ENCODE measurements around the gene KRT81.
"Not testable (repeated sequence)": the region's sequence is repeated elsewhere in the genome, so short reads cannot be mapped to it uniquely, and the experiment has no call there.

Gene KRT81

GRCh38 chr12:52318241-52318990, 27.1 kb upstream of the KRT81 start:
- FAIRE-seq (no peak), DNase-seq (ENCODE audit: insufficient read length, low spot score) (no peak)

GRCh38 chr12:52317468-52318052, 26.2 kb upstream of the KRT81 start:
- DNase-seq (ENCODE audit: insufficient read length, low spot score) (no peak), FAIRE-seq (no peak)

- no peak for FAIRE-seq
- no peak for DNase-seq (ENCODE audit: insufficient read length, low spot score)
Observed at GRCh38 chr12:52316701-52317100, 25.4 kb upstream of the KRT81 start.

- FAIRE-seq = no peak
- DNase-seq (ENCODE audit: insufficient read length, low spot score) = no peak
Observed at GRCh38 chr12:52316290-52316689, 25.0 kb upstream of the KRT81 start.

- FAIRE-seq; DNase-seq (ENCODE audit: insufficient read length, low spot score): not testable (repeated sequence)
Observed at GRCh38 chr12:52315721-52316120, 24.4 kb upstream of the KRT81 start.

GRCh38 chr12:52314511-52314910, 23.2 kb upstream of the KRT81 start:
- DNase-seq (ENCODE audit: insufficient read length, low spot score) (no peak), FAIRE-seq (no peak)

- DNase-seq (ENCODE audit: insufficient read length, low spot score) (no peak), FAIRE-seq (no peak)
Observed at GRCh38 chr12:52313926-52314325, 22.6 kb upstream of the KRT81 start.

GRCh38 chr12:52313461-52313860, 22.1 kb upstream of the KRT81 start:
- FAIRE-seq = no peak
- DNase-seq (ENCODE audit: insufficient read length, low spot score) = no peak

GRCh38 chr12:52312086-52312485, 20.8 kb upstream of the KRT81 start:
- DNase-seq (ENCODE audit: insufficient read length, low spot score) (no peak), FAIRE-seq (no peak)

GRCh38 chr12:52311285-52311648, 19.9 kb upstream of the KRT81 start:
- DNase-seq (ENCODE audit: insufficient read length, low spot score) = no peak
- no peak for FAIRE-seq

- FAIRE-seq = no peak
- DNase-seq (ENCODE audit: insufficient read length, low spot score) = no peak
Observed at GRCh38 chr12:52310622-52311284, 19.4 kb upstream of the KRT81 start.

- FAIRE-seq (no peak), DNase-seq (ENCODE audit: insufficient read length, low spot score) (no peak)
Observed at GRCh38 chr12:52308806-52309425, 17.6 kb upstream of the KRT81 start.

- no peak for FAIRE-seq
- DNase-seq (ENCODE audit: insufficient read length, low spot score) = no peak
Observed at GRCh38 chr12:52307836-52308805, 16.8 kb upstream of the KRT81 start.

GRCh38 chr12:52306731-52307130, 15.4 kb upstream of the KRT81 start:
- no peak for FAIRE-seq
- DNase-seq (ENCODE audit: insufficient read length, low spot score) = no peak

GRCh38 chr12:52305921-52306705, 14.8 kb upstream of the KRT81 start:
- FAIRE-seq (no peak), DNase-seq (ENCODE audit: insufficient read length, low spot score) (no peak)

GRCh38 chr12:52304941-52305411, 13.6 kb upstream of the KRT81 start:
- FAIRE-seq = peak; percentile 88
- not testable (repeated sequence) for DNase-seq (ENCODE audit: insufficient read length, low spot score)

GRCh38 chr12:52302242-52302914, 11.0 kb upstream of the KRT81 start:
- not testable (repeated sequence) for DNase-seq (ENCODE audit: insufficient read length, low spot score); FAIRE-seq

GRCh38 chr12:52301721-52302120, 10.4 kb upstream of the KRT81 start:
- not testable (repeated sequence) for FAIRE-seq; DNase-seq (ENCODE audit: insufficient read length, low spot score)
